GM13977 (cell line): ENCODE data around the gene CDC14A.

ENCODE experiments used
- DNase-seq: peaks from one replicate; pipeline ENCODE4 v3.0.0; 2012; ENCODE audit warnings: low spot score
- CTCF ChIP-seq: IDR thresholded peaks from 2 replicates; pipeline ENCODE4 v1.5.1; 2012; ENCODE audit warnings: mild to moderate bottlenecking, control low read depth; ENCODE audit not compliant: insufficient read depth; ENCODE audit errors: extremely low read depth, missing control alignments
- in situ Hi-C: fragments of 300-500 bp; cut with MboI; formaldehyde crosslinking; loops from one replicate; pipeline ENCODE4 v1.12.0; 2022; ENCODE audit warnings: low sequenced_read_pairs, low pct_unique_long_range_greater_than_20kb, mixed read lengths, inconsistent platforms; ENCODE audit not compliant: unreplicated experiment

The CDC14A gene

GRCh38 chr1:100458661-100459357, 106.5 kb downstream of the CDC14A start:
- in situ Hi-C loops: loop anchor here (10.0 kb wide), 2 partner anchors 406 to 654 kb away; no protein-coding TSS in a partner anchor
- DNase-seq: no peak
- TF ChIP-seq CTCF: no peak

- TF ChIP-seq CTCF: peak; percentile 93
- DNase-seq: peak; percentile 45
- in situ Hi-C loops: loop anchor here (10.0 kb wide), 2 partner anchors 405 to 655 kb away; no protein-coding TSS in a partner anchor
Measured at GRCh38 chr1:100459358-100460114, 107.2 kb downstream of the CDC14A start.

- TF ChIP-seq CTCF: no peak
- DNase-seq: no peak
- in situ Hi-C loops: no loop called here
Measured at GRCh38 chr1:100461222-100461621, 108.9 kb downstream of the CDC14A start.

GRCh38 chr1:100462326-100463025, 110.2 kb downstream of the CDC14A start:
- DNase-seq: no peak
- in situ Hi-C loops: no loop called here
- no peak for TF ChIP-seq CTCF

GRCh38 chr1:100463791-100464424, 111.6 kb downstream of the CDC14A start:
- TF ChIP-seq CTCF: peak; percentile 84
- in situ Hi-C loops: no loop called here
- DNase-seq: peak; percentile 45

GRCh38 chr1:100469578-100469977, 117.3 kb downstream of the CDC14A start:
- TF ChIP-seq CTCF: no peak
- in situ Hi-C loops: no loop called here
- DNase-seq: no peak
